Esophagus muscularis mucosa (tissue), 4 donors: ENCODE data around the gene CCDC185.

Experiments used
- EP300 ChIP-seq: sonication (generic); formaldehyde crosslinking; IDR thresholded peaks from one replicate; pipeline ENCODE4 v1.6.1; 2017; ENCODE audit warnings: antibody characterized with exemption
- POLR2A ChIP-seq: fragments of 450-650 bp; IDR thresholded peaks from one replicate; pipeline ENCODE4 v1.6.1; 2017; ENCODE audit warnings: antibody characterized with exemption, moderate library complexity, mild to moderate bottlenecking, low read depth
- POLR2AphosphoS5 ChIP-seq, 2 donors: sonication (generic); formaldehyde crosslinking; IDR thresholded peaks; one replicate each; pipeline ENCODE4 v1.6.1; 2017; ENCODE audit warnings: antibody characterized with exemption in 2 of 2
- TF ChIP-seq, protein P1 (sequence below), 3 experiments: fragments of 200-600 bp in 2 of 3; fragments of 450-650 bp in 1 of 3; sonication (generic) in 2 of 3; IDR thresholded peaks; one replicate each; pipeline ENCODE4 v1.5.1; 2017 to 2019; ENCODE audit warnings: antibody characterized with exemption in 3 of 3, mild to moderate bottlenecking in 2 of 3, moderate library complexity in 1 of 3

DNA sequence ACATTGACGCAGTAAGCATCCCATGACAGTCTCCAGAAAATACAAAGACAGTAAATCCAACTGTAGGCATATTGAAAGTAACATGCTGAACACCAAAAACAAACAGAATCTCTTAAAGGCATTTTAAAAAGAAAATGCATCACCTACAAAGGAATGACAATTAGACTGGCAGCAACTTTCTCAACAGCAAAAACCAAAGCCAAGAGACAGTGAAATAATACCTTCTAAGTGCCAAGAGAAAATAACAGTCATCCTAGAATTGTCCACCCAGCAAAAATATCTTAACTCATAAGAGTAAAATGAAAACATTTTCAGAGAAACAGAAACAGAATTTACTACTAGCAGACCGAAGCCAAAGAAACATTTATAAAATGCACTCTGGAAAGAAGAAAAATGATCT lies 20.0 kb downstream of the CCDC185 start:
- TF ChIP-seq, protein P1, sequence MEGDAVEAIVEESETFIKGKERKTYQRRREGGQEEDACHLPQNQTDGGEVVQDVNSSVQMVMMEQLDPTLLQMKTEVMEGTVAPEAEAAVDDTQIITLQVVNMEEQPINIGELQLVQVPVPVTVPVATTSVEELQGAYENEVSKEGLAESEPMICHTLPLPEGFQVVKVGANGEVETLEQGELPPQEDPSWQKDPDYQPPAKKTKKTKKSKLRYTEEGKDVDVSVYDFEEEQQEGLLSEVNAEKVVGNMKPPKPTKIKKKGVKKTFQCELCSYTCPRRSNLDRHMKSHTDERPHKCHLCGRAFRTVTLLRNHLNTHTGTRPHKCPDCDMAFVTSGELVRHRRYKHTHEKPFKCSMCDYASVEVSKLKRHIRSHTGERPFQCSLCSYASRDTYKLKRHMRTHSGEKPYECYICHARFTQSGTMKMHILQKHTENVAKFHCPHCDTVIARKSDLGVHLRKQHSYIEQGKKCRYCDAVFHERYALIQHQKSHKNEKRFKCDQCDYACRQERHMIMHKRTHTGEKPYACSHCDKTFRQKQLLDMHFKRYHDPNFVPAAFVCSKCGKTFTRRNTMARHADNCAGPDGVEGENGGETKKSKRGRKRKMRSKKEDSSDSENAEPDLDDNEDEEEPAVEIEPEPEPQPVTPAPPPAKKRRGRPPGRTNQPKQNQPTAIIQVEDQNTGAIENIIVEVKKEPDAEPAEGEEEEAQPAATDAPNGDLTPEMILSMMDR (IDR thresholded peaks at IDR 0.05), result no peak
- TF ChIP-seq POLR2A (no peak), POLR2AphosphoS5 (IDR thresholded peaks at IDR 0.05) (no peak), EP300 (no peak)
